ENCODE data around the gene SIT1. TPM values are rescaled to one million over a fixed set of nuclear protein-coding genes. Genes with fewer than 3 reads are reported as not detected.

The SIT1 gene
- total RNA-seq, 2 experiments from 2014 or later: 18.4 to 19.2 TPM

DNA sequence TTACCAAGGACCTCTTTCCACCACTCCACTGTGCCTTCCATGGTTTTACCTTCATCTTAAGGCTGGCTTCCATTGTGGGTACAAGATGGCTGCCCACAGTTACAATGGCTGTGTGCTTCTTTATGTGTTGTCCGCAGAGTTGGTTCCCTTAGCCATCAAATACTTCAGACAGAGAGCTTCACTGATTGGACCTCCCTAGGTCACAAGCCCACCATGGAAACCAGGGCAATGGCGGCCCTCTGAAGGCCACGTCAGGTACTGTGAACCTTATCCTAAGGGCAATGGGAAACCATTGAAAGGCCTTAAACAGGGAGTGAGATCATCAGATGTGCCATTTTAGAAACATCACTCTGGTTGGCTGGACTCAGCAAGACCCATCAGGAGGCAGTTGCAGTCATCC lies 17.2 kb upstream of the SIT1 start:
- TF ChIP-seq CTCF (IDR thresholded peaks at IDR 0.05): no peak
- Histone ChIP-seq H3K27ac (ENCODE audit: low read depth in 1 of 2, low read length in 2 of 2) (no peak overlapping the region), H3K27me3 (ENCODE audit: control insufficient read depth in 1 of 2, insufficient read depth in 2 of 2, low read length in 2 of 2) (no peaks in the 10 kb centered on the region), H3K36me3 (ENCODE audit: insufficient read depth, low read length) (no peaks in the 10 kb centered on the region), H3K4me1 (ENCODE audit: insufficient read depth, low read length) (peaks cover 30% of the 10 kb centered on the region), H3K9me3 (ENCODE audit: control insufficient read depth in 1 of 2, insufficient read depth in 1 of 2, low read length in 2 of 2) (no peaks in the 10 kb centered on the region), H3K4me3 (ENCODE audit: low read length) (no peak overlapping the region)
- DNase-seq: no peak
- no peaks in the 10 kb centered on the region for H3K36me3 Mint-ChIP-seq (ENCODE audit: low read depth)
- intact Hi-C loops (cut with DNase I, micrococcal nuclease): loop anchor here in 1 of 2 experiments (2.0 kb wide), 1 partner anchor 17 kb away; no protein-coding TSS in a partner anchor
- H3K27me3 Mint-ChIP-seq: no peaks in the 10 kb centered on the region
- H3K27ac Mint-ChIP-seq: no peak overlapping the region
- no peak for ATAC-seq (ENCODE audit: poor library complexity)
- no peaks in the 10 kb centered on the region for H3K9me3 Mint-ChIP-seq
- ChIA-PET POLR2A (no interaction called here), CTCF (interaction anchor here (1.4 kb wide), 1 partner anchor 28 kb away, joined by 3 read pairs; no protein-coding TSS in a partner anchor)
- peaks cover 41% of the 10 kb centered on the region for H3K4me1 Mint-ChIP-seq (ENCODE audit: low read depth)
- H3K4me3 Mint-ChIP-seq: no peak overlapping the region

GRCh38 chr9:35666549-35666948 lies 15.8 kb upstream of the SIT1 start:
- no peaks in the 10 kb centered on the region for H3K36me3 ChIP-seq (ENCODE audit: insufficient read depth, low read length)
- DNase-seq (no peak), ATAC-seq (ENCODE audit: poor library complexity) (no peak)
- no peak overlapping the region for H3K27ac ChIP-seq (ENCODE audit: low read depth in 1 of 2, low read length in 2 of 2)
- Mint-ChIP-seq H3K36me3 (ENCODE audit: low read depth) (peaks cover 5% of the 10 kb centered on the region), H3K4me1 (ENCODE audit: low read depth) (peaks cover 55% of the 10 kb centered on the region), H3K27ac (no peak overlapping the region), H3K9me3 (no peaks in the 10 kb centered on the region), H3K4me3 (peak overlapping the region; percentile 35), H3K27me3 (no peaks in the 10 kb centered on the region)
- H3K27me3 ChIP-seq (ENCODE audit: control insufficient read depth in 1 of 2, insufficient read depth in 2 of 2, low read length in 2 of 2): no peaks in the 10 kb centered on the region
- no peak overlapping the region for H3K4me3 ChIP-seq (ENCODE audit: low read length)
- no peaks in the 10 kb centered on the region for H3K9me3 ChIP-seq (ENCODE audit: control insufficient read depth in 1 of 2, insufficient read depth in 1 of 2, low read length in 2 of 2)
- intact Hi-C loops (cut with DNase I, micrococcal nuclease): no loop called here
- no peak for TF ChIP-seq CTCF (IDR thresholded peaks at IDR 0.05)
- ChIA-PET POLR2A (interaction anchor here (1.0 to 2.7 kb wide), 3 partner anchors 10 to 20 kb away, joined by 6 to 20 read pairs (median 10); partner anchors contain the start of gene SIT1), CTCF (no interaction called here)
- H3K4me1 ChIP-seq (ENCODE audit: insufficient read depth, low read length): peaks cover 44% of the 10 kb centered on the region

DNA sequence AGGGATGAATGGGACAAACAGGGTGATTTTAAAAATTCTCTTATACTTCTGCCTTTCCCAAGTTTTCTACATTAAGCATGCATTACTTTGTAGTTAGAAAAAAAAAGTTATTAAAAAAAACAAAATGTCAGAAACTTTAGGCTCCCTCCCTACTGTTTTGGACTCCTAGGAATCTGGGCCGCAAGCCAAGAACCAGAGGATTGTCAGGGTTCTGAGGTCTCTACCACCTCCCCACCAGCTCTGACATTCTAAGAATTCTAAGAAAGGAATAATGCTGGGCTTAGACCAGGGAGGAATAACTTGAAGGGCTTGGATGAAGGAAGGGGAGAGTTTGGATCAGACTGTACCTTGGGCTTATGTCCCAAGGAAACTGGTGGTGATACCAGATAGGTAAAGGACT lies 15.3 kb upstream of the SIT1 start:
- ChIA-PET CTCF (interaction anchor here (1.2 to 1.5 kb wide), 3 partner anchors 10 to 31 kb away, joined by 3 to 6 read pairs (median 4); no protein-coding TSS in a partner anchor), POLR2A (interaction anchor here (1.0 to 2.7 kb wide), 5 partner anchors 10 to 62 kb away, joined by 6 to 20 read pairs (median 10); partner anchors contain the start of gene SIT1)
- no peaks in the 10 kb centered on the region for H3K9me3 ChIP-seq (ENCODE audit: control insufficient read depth in 1 of 2, insufficient read depth in 1 of 2, low read length in 2 of 2)
- intact Hi-C loops (cut with DNase I, micrococcal nuclease): no loop called here
- no peaks in the 10 kb centered on the region for H3K27me3 ChIP-seq (ENCODE audit: control insufficient read depth in 1 of 2, insufficient read depth in 2 of 2, low read length in 2 of 2)
- peaks cover 49% of the 10 kb centered on the region for H3K4me1 ChIP-seq (ENCODE audit: insufficient read depth, low read length)
- H3K36me3 ChIP-seq (ENCODE audit: insufficient read depth, low read length): peaks cover 4% of the 10 kb centered on the region
- no peak for TF ChIP-seq CTCF (IDR thresholded peaks at IDR 0.05)
- no peak overlapping the region for H3K4me3 ChIP-seq (ENCODE audit: low read length)
- no peak overlapping the region for H3K27ac ChIP-seq (ENCODE audit: low read depth in 1 of 2, low read length in 2 of 2)
- Mint-ChIP-seq H3K27ac (no peak overlapping the region), H3K4me3 (peak overlapping the region; percentile 71), H3K36me3 (ENCODE audit: low read depth) (peaks cover 7% of the 10 kb centered on the region), H3K27me3 (no peaks in the 10 kb centered on the region), H3K4me1 (ENCODE audit: low read depth) (peaks cover 58% of the 10 kb centered on the region), H3K9me3 (no peaks in the 10 kb centered on the region)
- DNase-seq (no peak), ATAC-seq (ENCODE audit: poor library complexity) (no peak)

Data from CD4-positive, alpha-beta T cell (primary cell).